Non-pigmented ciliary epithelial cell (primary cell): ENCODE data around the gene GAP43.

Source experiments
- DNase-seq: peaks from one replicate; pipeline ENCODE4 v3.0.0-alpha.2; 2010; ENCODE audit warnings: low read depth

GAP43 gene

DNA sequence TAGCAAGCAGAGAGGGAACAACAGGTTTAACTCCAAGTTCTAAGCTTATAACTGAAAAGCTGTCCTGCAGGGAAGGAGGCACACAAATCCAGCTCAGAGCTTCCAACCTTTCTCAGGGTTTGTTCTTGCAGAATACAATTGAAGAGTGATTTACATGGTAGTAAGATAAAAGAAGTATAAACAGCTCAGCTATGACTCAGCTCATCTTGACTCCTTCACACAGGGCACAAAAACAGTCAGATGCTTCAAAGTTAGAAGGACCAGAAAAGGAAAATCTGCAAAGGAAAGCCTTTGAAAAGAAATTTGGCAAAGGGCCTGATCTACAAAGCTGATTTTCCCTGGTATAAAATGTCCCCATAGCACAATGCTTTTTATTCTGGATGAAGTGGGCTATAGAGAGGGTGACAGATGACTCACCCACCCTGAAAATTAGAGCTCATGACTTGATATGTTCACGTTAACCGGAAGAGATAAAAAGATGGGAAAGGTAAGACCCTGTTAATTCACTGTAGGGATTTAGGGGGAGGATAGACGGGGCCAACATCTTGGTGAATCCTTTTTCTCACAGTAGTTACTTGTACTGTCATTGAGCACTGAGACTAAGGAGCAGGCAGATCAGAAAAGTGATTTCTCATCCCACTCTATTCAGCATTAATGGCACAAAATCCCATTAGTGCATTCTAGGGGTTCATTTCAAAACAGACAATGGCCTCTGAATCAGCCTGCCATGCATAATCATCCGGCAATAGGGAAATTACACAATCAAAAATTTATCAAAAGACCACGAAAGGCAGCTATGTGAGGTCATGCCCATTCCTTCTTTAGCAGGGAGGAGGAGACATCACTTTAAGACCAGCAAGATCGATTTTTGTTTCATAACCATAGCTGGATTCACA, 143.5 kb downstream of the GAP43 start:
- no peak for DNase-seq

- no peak for DNase-seq
These were observed 145.4 kb downstream of the GAP43 start for GRCh38 chr3:115768661-115769060.
